SH-SY5Y (cell line): ENCODE results near the gene CAMK2A.

ENCODE experiments used
- GATA2 ChIP-seq: IDR thresholded peaks from 2 replicates; pipeline ENCODE4 v1.6.1; 2011; ENCODE audit warnings: mild to moderate bottlenecking, low read depth, low read length
- GATA3 ChIP-seq: IDR thresholded peaks from 2 replicates; pipeline ENCODE4 v1.6.1; 2011; ENCODE audit warnings: low read depth, mild to moderate bottlenecking, low read length, moderate library complexity

DNA sequence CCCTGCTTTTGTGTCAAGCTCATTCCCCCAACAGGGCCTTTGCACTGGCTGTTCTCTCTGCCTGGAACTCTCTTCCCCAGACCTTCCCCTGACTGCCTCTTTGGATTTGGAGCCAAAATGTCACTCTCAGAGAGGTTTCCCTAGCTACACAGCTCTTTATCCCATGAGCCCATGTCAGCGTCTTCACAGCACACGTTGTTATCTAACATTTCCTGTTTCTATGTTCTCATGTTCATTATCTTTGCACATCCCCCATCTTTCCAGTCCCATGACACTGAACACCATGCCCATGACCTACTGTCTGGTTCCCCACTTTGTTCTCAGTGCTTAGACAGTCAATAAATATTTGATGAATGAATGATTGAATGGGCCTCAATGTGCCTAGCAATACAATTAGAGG is 39.5 kb upstream of the CAMK2A start:
- TF ChIP-seq GATA3 (no peak), GATA2 (no peak)
